ENCODE results near the gene ALOXE3.

GRCh38 chr17:8123695-8124349, 5.5 kb upstream of the ALOXE3 start, which contains the start of gene HES7:
- TF ChIP-seq EP300 (IDR thresholded peaks at IDR 0.05) = no peak
- no peak for TF ChIP-seq CTCF (IDR thresholded peaks at IDR 0.05)
- TF ChIP-seq POLR2A (IDR thresholded peaks at IDR 0.05) = no peak
- TF ChIP-seq POLR2AphosphoS5 (IDR thresholded peaks at IDR 0.05) = no peak

All from sigmoid colon (tissue), 4 donors.